ENCODE measurements around the gene CDH13.

The CDH13 gene

GRCh38 chr16:83143788-83144187 lies 517.0 kb downstream of the CDH13 start:
- Histone ChIP-seq H3K27me3 (ENCODE audit: insufficient read depth, poor library complexity, severe bottlenecking) (no peaks in the 10 kb centered on the region), H3K27ac (replicated peaks) (no peak overlapping the region), H3K4me3 (replicated peaks; ENCODE audit: insufficient read depth, low read length) (no peak overlapping the region)
- TF ChIP-seq GABPA (IDR thresholded peaks at IDR 0.05; ENCODE audit: low read depth): no peak
- TF ChIP-seq SPI1 (IDR thresholded peaks at IDR 0.05; ENCODE audit: borderline replicate concordance, low read depth): no peak
- TF ChIP-seq REST (IDR thresholded peaks at IDR 0.05; ENCODE audit: insufficient replicate concordance, low read depth): no peak
- TF ChIP-seq CTCF (IDR thresholded peaks at IDR 0.05; ENCODE audit: insufficient read depth, low read length): no peak
- TF ChIP-seq POLR2AphosphoS5 (IDR thresholded peaks at IDR 0.05; ENCODE audit: low read depth): no peak
- no peak for DNase-seq (ENCODE audit: low read depth in 1 of 2, low spot score in 1 of 2)

- TF ChIP-seq GABPA (IDR thresholded peaks at IDR 0.05; ENCODE audit: low read depth) (no peak), REST (IDR thresholded peaks at IDR 0.05; ENCODE audit: insufficient replicate concordance, low read depth) (no peak), SPI1 (IDR thresholded peaks at IDR 0.05; ENCODE audit: borderline replicate concordance, low read depth) (no peak), POLR2AphosphoS5 (IDR thresholded peaks at IDR 0.05; ENCODE audit: low read depth) (no peak), CTCF (IDR thresholded peaks at IDR 0.05; ENCODE audit: insufficient read depth, low read length) (no peak)
Observed at GRCh38 chr16:83145297-83145696, 518.5 kb downstream of the CDH13 start.

GRCh38 chr16:83147244-83147643 lies 520.5 kb downstream of the CDH13 start:
- no peak for DNase-seq (ENCODE audit: low read depth in 1 of 2, low spot score in 1 of 2)
- Histone ChIP-seq H3K27ac (replicated peaks) (no peak overlapping the region), H3K27me3 (ENCODE audit: insufficient read depth, poor library complexity, severe bottlenecking) (no peaks in the 10 kb centered on the region), H3K4me3 (replicated peaks; ENCODE audit: insufficient read depth, low read length) (no peak overlapping the region)
- TF ChIP-seq GABPA (IDR thresholded peaks at IDR 0.05; ENCODE audit: low read depth) (no peak), CTCF (IDR thresholded peaks at IDR 0.05; ENCODE audit: insufficient read depth, low read length) (no peak), REST (IDR thresholded peaks at IDR 0.05; ENCODE audit: insufficient replicate concordance, low read depth) (no peak), SPI1 (IDR thresholded peaks at IDR 0.05; ENCODE audit: borderline replicate concordance, low read depth) (no peak), POLR2AphosphoS5 (IDR thresholded peaks at IDR 0.05; ENCODE audit: low read depth) (no peak)

More at GRCh38 chr16:83145297-83145696, 518.5 kb downstream of the CDH13 start:
- no peak for DNase-seq (ENCODE audit: low read depth in 1 of 2, low spot score in 1 of 2)
- no peak overlapping the region for H3K27ac ChIP-seq (replicated peaks)
- no peak overlapping the region for H3K4me3 ChIP-seq (replicated peaks; ENCODE audit: insufficient read depth, low read length)
- H3K27me3 ChIP-seq (ENCODE audit: insufficient read depth, poor library complexity, severe bottlenecking): no peaks in the 10 kb centered on the region
